HepG2 (cell line): ENCODE results near the gene OSBPL5.

Experiments
- CCAR2 ChIP-seq: fragments of 200-400 bp; formaldehyde crosslinking; optimal IDR thresholded peaks from 2 replicates; pipeline ENCODE3; 2018; ENCODE audit warnings: low read depth, mild to moderate bottlenecking, low read length, moderate library complexity
- CREB1 ChIP-seq, 2 experiments: fragments of 450-650 bp in 1 of 2; IDR thresholded peaks; 2 replicates each; pipeline ENCODE4 v1.6.1; 2016 to 2017; ENCODE audit warnings: control low read depth in 1 of 2, mild to moderate bottlenecking in 1 of 2, missing compliant biosample characterization in 1 of 2, missing genetic modification characterization in 1 of 2
- EP300 ChIP-seq, 3 experiments: sonication (generic) in 1 of 3; formaldehyde crosslinking in 1 of 3; IDR thresholded peaks; 2 replicates each; pipeline versions ENCODE4 v1.5.1 to v1.6.1; 2011 to 2020; ENCODE audit warnings: low read depth in 2 of 3, low read length in 2 of 3, borderline replicate concordance in 1 of 3, improper control_type of control experiment in 1 of 3, mild to moderate bottlenecking in 1 of 3, missing genetic modification reagents in 1 of 3, moderate library complexity in 1 of 3
- POLR2A ChIP-seq, 2 experiments: IDR thresholded peaks; 2 replicates each; pipeline ENCODE4 v1.6.1; 2011; ENCODE audit warnings: low read depth in 2 of 2, low read length in 2 of 2, mild to moderate bottlenecking in 1 of 2, moderate library complexity in 1 of 2; ENCODE audit not compliant: insufficient read depth in 1 of 2
- ZBTB20 ChIP-seq: sonication (generic); formaldehyde crosslinking; IDR thresholded peaks from 2 replicates; pipeline ENCODE4 v1.8.1; 2023; ENCODE audit warnings: missing genetic modification reagents, low read depth, mild to moderate bottlenecking, borderline replicate concordance
- ZBTB49 ChIP-seq: sonication (generic); formaldehyde crosslinking; IDR thresholded peaks from 2 replicates; pipeline ENCODE4 v1.4.0; 2020; ENCODE audit warnings: missing genetic modification reagents, borderline replicate concordance
- ZNF143 ChIP-seq: sonication (generic); formaldehyde crosslinking; IDR thresholded peaks from 2 replicates; pipeline ENCODE4 v1.4.0; 2020; ENCODE audit warnings: missing genetic modification reagents
- TF ChIP-seq, protein P1 (sequence below): sonication (generic); formaldehyde crosslinking; conservative IDR thresholded peaks from 2 replicates; pipeline ENCODE4 v1.4.0; 2020; ENCODE audit warnings: missing genetic modification reagents

- TF ChIP-seq, protein P1, sequence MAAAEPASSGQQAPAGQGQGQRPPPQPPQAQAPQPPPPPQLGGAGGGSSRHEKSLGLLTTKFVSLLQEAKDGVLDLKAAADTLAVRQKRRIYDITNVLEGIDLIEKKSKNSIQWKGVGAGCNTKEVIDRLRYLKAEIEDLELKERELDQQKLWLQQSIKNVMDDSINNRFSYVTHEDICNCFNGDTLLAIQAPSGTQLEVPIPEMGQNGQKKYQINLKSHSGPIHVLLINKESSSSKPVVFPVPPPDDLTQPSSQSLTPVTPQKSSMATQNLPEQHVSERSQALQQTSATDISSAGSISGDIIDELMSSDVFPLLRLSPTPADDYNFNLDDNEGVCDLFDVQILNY (CRISPR knock-in tag): no peak
- no peak for TF ChIP-seq POLR2A (IDR thresholded peaks at IDR 0.05; ENCODE audit: insufficient read depth in 1 of 2, low read depth in 2 of 2, low read length in 2 of 2)
- TF ChIP-seq CREB1 (IDR thresholded peaks at IDR 0.05): no peak
- no peak for TF ChIP-seq CREB1 (CRISPR knock-in tag; IDR thresholded peaks at IDR 0.05)
- no peak for TF ChIP-seq EP300 (IDR thresholded peaks at IDR 0.05; ENCODE audit: low read depth in 2 of 2, low read length in 2 of 2)
- no peak for TF ChIP-seq EP300 (CRISPR knock-in tag; IDR thresholded peaks at IDR 0.05; ENCODE audit: borderline replicate concordance)
- no peak for TF ChIP-seq ZNF143 (CRISPR knock-in tag)
- TF ChIP-seq CCAR2: no peak
- TF ChIP-seq ZBTB20 (CRISPR knock-in tag): no peak
- no peak for TF ChIP-seq ZBTB49 (CRISPR knock-in tag)
These were observed 2.3 kb upstream of the OSBPL5 start for GRCh38 chr11:3167143-3168119.
